ENCODE results near the gene NUDT14. TPM values are rescaled to one million over a fixed set of nuclear protein-coding genes. Genes with fewer than 3 reads are reported as not detected.

Gene NUDT14
- total and polyA plus RNA-seq, 2 donors, result 17.2 to 18.1 TPM

DNA sequence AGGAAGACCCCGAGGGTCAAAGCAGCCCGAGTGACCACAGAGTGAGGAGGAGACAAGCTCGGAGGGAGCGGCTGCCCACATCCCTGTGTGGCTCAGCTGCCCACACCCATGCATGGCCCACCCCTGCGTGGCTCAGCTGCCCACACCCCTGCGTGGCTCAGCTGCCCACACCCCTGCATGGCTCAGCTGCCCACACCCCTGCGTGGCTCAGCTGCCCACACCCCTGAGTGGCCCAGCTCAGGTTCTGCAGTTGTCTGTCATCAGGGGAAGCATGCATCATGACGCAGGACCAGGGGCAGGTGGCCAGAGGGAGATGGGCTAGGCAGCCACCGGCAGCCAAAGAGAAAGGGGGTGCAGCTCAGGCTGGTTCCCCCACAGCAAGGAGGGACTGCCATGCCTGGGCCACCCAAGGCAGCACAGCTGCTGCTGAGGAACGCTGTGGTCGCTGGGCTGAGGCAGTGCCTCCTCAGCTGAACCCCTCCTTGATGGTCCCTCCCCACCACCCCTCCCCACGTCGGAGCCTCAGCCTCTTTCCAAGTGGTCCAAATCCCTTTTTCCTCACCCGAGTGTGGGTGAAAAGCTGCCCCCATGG, 33.3 kb upstream of the NUDT14 start:
- Histone ChIP-seq H3K27ac (ENCODE audit: low read depth in 1 of 2, low read length in 1 of 2) (no peak overlapping the region), H3K36me3 (ENCODE audit: control insufficient read depth in 2 of 2, insufficient read depth in 2 of 2, low read length in 1 of 2) (peaks cover 21 to 55% of the 10 kb centered on the region in 2 donors)

DNA sequence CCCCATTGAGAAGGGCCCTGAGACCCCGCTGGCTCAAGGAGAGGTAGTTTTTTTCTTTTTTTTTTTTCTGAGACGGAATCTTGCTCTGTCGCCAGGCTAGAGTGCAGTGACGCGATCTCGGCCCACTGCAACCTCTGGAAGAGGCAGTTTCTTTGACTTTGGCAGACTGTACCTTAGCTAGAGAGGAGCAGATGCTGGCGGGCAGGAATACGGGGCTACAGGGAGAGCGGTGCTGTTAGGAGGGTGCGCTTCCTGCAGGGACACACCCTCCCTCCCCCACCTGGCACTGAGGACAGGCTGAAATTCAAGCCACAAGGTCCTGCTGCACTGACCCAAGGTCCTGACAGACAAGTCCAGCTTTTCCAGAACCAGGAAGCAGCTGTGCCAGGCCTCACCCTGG, 32.2 kb upstream of the NUDT14 start:
- H3K27me3 ChIP-seq (ENCODE audit: control insufficient read depth in 2 of 2, insufficient read depth in 1 of 2, low read length in 1 of 2), result no peaks in the 10 kb centered on the region
- no peaks in the 10 kb centered on the region for H3K9me3 ChIP-seq (ENCODE audit: control insufficient read depth in 2 of 2, insufficient read depth in 1 of 2, low read length in 1 of 2)
- DNase-seq (ENCODE audit: low read depth in 6 of 9, low spot score in 9 of 9), result no peak
- no peak overlapping the region for H3K4me3 ChIP-seq (ENCODE audit: low read length in 2 of 2)
- H3K4me1 ChIP-seq (ENCODE audit: control insufficient read depth in 2 of 2, insufficient read depth in 2 of 2, low read length in 2 of 2), result no peaks in the 10 kb centered on the region
- peaks cover 14 to 50% of the 10 kb centered on the region in 2 donors for H3K36me3 ChIP-seq (ENCODE audit: control insufficient read depth in 2 of 2, insufficient read depth in 2 of 2, low read length in 1 of 2)
- WGBS, result 95% methylated on average over 10 of the region's 10 CpGs
- H3K27ac ChIP-seq (ENCODE audit: low read depth in 1 of 2, low read length in 1 of 2), result no peak overlapping the region

More for the DNA sequence above, 33.3 kb upstream of the NUDT14 start:
- H3K4me1 ChIP-seq (ENCODE audit: control insufficient read depth in 2 of 2, insufficient read depth in 2 of 2, low read length in 2 of 2), result no peaks in the 10 kb centered on the region
- 97% methylated on average over 14 of the region's 14 CpGs for WGBS
- no peak for DNase-seq (ENCODE audit: low read depth in 6 of 9, low spot score in 9 of 9)
- H3K4me3 ChIP-seq (ENCODE audit: low read length in 2 of 2), result no peak overlapping the region
- H3K9me3 ChIP-seq (ENCODE audit: control insufficient read depth in 2 of 2, insufficient read depth in 1 of 2, low read length in 1 of 2), result no peaks in the 10 kb centered on the region
- H3K27me3 ChIP-seq (ENCODE audit: control insufficient read depth in 2 of 2, insufficient read depth in 1 of 2, low read length in 1 of 2), result no peaks in the 10 kb centered on the region

DNA sequence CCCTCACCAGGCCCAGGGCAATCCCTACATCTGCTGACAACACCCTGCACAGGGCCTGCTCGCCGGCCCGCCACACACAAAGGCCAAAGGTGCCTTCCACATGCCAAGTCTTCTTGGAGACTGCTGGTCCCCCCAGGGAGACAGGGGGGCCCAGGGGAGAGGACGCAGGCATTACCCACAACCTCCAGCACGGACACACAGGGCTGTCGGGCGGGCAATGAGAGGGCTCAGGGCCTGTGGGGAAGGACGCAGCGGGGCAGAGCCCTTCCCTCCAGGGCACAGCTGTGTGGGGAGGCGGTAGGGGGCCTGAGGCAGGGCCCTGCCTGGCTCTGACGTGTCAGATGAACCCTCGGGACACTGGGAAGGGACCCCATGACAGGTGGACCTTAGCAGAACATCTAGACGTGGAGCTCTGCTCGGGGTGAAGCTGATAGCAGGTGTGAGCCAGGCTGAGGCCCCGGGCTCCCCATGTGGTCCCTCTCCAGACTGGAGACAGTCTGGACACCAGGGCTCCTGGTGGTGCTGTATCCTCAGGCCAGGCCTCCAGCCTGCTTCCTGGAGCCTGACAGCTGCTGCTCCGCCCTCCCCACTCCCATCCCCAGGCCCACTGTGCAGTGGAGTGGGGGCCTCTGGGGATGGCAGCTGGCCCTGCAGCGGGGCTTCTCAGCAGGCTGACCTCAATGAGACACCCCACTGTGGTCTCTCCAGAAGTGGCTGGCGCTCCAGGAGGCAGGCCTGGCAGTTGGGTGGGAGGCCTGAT, 31.6 kb upstream of the NUDT14 start:
- no peaks in the 10 kb centered on the region for H3K4me1 ChIP-seq (ENCODE audit: control insufficient read depth in 2 of 2, insufficient read depth in 2 of 2, low read length in 2 of 2)
- H3K27me3 ChIP-seq (ENCODE audit: control insufficient read depth in 2 of 2, insufficient read depth in 1 of 2, low read length in 1 of 2), result no peaks in the 10 kb centered on the region
- 93% methylated on average over 18 of the region's 18 CpGs for WGBS
- H3K9me3 ChIP-seq (ENCODE audit: control insufficient read depth in 2 of 2, insufficient read depth in 1 of 2, low read length in 1 of 2), result no peaks in the 10 kb centered on the region
- peaks cover 10 to 44% of the 10 kb centered on the region in 2 donors for H3K36me3 ChIP-seq (ENCODE audit: control insufficient read depth in 2 of 2, insufficient read depth in 2 of 2, low read length in 1 of 2)
- no peak for DNase-seq (ENCODE audit: low read depth in 6 of 9, low spot score in 9 of 9)
- H3K4me3 ChIP-seq (ENCODE audit: low read length in 2 of 2), result no peak overlapping the region
- no peak overlapping the region for H3K27ac ChIP-seq (ENCODE audit: low read depth in 1 of 2, low read length in 1 of 2)

DNA sequence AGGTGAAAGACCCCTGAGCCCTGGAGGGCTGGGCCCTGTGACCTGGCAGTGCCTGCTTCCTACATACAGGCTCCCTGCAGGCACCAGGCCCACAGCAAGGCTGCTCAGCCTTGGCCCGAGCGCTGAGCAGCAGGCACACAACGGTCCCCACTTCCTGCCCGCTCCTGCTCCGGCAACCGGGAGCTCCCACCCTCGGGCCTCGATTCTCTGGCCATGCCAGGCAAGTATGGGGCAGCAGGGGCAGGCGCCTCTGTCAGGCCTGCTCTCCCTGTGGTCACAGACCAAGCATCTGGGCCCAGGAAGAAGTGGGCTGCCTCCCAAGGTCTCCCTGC, 30.6 kb upstream of the NUDT14 start:
- H3K4me1 ChIP-seq (ENCODE audit: control insufficient read depth in 2 of 2, insufficient read depth in 2 of 2, low read length in 2 of 2), result no peaks in the 10 kb centered on the region
- whole genome bisulfite sequencing, result 90% methylated on average over 9 of the region's 9 CpGs
- peaks cover 6 to 34% of the 10 kb centered on the region in 2 donors for H3K36me3 ChIP-seq (ENCODE audit: control insufficient read depth in 2 of 2, insufficient read depth in 2 of 2, low read length in 1 of 2)
- H3K4me3 ChIP-seq (ENCODE audit: low read length in 2 of 2), result no peak overlapping the region
- no peaks in the 10 kb centered on the region for H3K27me3 ChIP-seq (ENCODE audit: control insufficient read depth in 2 of 2, insufficient read depth in 1 of 2, low read length in 1 of 2)
- H3K9me3 ChIP-seq (ENCODE audit: control insufficient read depth in 2 of 2, insufficient read depth in 1 of 2, low read length in 1 of 2), result no peaks in the 10 kb centered on the region
- DNase-seq (ENCODE audit: low read depth in 6 of 9, low spot score in 9 of 9), result no peak
- H3K27ac ChIP-seq (ENCODE audit: low read depth in 1 of 2, low read length in 1 of 2), result no peak overlapping the region

DNA sequence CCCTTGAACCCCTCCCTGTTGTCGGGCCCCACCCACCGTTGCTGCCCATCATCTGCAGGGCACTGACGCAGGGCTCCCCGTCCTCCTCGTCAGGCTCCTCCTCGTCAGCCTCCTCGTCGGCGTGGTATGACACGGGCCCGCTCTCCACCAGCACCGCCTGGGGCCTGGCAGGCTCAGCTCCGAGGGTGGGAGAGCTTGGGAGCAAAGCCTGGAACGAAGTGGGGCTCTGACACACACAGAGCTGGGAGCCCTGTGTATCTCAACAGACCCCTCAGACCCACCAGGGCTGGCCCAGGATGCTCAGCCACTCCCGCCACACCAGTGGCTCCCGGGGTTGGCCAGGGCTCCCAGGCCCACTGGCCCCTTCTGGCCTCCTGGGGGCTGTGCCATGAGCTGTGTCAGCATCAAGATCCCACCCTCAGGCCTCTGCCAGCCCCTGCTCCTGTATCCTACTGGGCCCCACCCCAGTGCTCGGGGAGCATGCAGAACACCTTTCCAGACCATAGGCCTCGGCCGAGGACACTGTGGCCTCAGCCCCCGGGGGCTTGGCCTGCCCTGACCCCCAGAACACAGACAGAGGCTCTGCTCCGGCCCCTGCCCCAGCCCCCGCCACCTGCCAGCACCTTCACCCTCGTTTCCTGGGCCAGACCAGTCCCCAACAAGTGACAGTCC, 30.1 kb upstream of the NUDT14 start:
- no peak for DNase-seq (ENCODE audit: low read depth in 6 of 9, low spot score in 9 of 9)
- no peaks in the 10 kb centered on the region for H3K27me3 ChIP-seq (ENCODE audit: control insufficient read depth in 2 of 2, insufficient read depth in 1 of 2, low read length in 1 of 2)
- H3K27ac ChIP-seq (ENCODE audit: low read depth in 1 of 2, low read length in 1 of 2), result no peak overlapping the region
- H3K4me1 ChIP-seq (ENCODE audit: control insufficient read depth in 2 of 2, insufficient read depth in 2 of 2, low read length in 2 of 2), result no peaks in the 10 kb centered on the region
- H3K4me3 ChIP-seq (ENCODE audit: low read length in 2 of 2), result no peak overlapping the region
- no peaks in the 10 kb centered on the region for H3K9me3 ChIP-seq (ENCODE audit: control insufficient read depth in 2 of 2, insufficient read depth in 1 of 2, low read length in 1 of 2)
- peaks cover 6 to 31% of the 10 kb centered on the region in 2 donors for H3K36me3 ChIP-seq (ENCODE audit: control insufficient read depth in 2 of 2, insufficient read depth in 2 of 2, low read length in 1 of 2)
- WGBS, result 97% methylated on average over 23 of the region's 23 CpGs

DNA sequence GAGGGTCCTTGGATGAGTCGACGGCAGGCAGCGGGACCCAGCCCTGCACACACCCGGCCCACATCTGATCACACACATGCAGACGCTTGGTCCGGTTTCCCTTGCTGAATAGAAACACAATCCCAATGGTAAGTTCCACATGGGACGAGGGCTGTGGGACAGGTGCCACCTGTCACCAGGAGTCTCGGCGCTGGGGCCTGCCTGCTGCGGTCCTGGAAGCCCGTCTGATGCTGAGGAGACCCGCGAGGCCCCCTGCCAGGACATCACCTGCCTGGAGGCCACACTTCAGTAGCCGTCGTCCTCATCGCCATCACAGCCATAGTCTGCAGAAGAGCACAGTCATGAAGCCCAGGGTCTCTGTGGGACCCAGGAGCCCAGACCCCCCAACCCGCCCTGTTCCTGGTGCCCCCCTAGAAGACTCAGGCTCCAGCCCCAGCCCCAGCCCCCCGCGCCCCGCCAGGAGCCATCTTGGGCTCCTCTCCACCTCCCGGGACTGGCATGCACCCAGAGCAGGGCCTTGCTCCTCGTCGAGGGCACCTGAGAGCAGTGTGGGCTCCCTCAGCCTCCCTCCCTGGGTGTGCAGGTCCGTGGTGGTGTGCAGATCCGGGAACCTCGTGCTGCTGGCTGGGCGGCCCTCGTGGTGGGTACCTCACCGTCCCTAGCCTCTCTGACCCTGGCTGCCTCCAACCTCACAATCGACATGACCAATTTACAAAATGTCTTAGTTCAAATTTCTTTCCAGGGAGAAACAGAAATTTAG, 29.3 kb upstream of the NUDT14 start:
- H3K9me3 ChIP-seq (ENCODE audit: control insufficient read depth in 2 of 2, insufficient read depth in 1 of 2, low read length in 1 of 2), result no peaks in the 10 kb centered on the region
- 96% methylated on average over 30 of the region's 30 CpGs for WGBS

DNA sequence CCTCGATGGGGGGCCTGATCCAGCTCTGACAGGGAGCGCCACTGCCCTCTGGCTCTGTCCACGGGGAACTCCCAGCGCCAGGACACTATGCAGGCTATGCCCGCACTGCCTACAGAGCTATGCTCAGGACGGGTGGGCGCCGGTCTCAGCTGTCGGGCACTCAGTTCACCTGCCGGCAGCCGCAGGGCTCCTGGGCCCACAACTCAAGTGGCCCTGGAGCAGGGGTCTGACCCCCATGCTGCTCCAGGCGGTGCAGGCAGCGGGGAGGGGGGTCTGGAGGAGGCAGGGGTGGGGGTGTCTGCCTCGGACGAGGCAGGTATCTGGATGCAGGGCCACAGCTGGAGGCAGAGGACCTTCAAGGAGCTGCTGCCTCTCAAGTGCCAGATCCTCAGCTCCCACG, 28.5 kb upstream of the NUDT14 start:
- Histone ChIP-seq H3K36me3 (ENCODE audit: control insufficient read depth in 2 of 2, insufficient read depth in 2 of 2, low read length in 1 of 2) (peaks cover 6 to 29% of the 10 kb centered on the region in 2 donors), H3K27me3 (ENCODE audit: control insufficient read depth in 2 of 2, insufficient read depth in 1 of 2, low read length in 1 of 2) (peaks cover 0 to 1% of the 10 kb centered on the region in 2 donors), H3K27ac (ENCODE audit: low read depth in 1 of 2, low read length in 1 of 2) (no peak overlapping the region), H3K9me3 (ENCODE audit: control insufficient read depth in 2 of 2, insufficient read depth in 1 of 2, low read length in 1 of 2) (no peaks in the 10 kb centered on the region), H3K4me3 (ENCODE audit: low read length in 2 of 2) (no peak overlapping the region), H3K4me1 (ENCODE audit: control insufficient read depth in 2 of 2, insufficient read depth in 2 of 2, low read length in 2 of 2) (no peaks in the 10 kb centered on the region)
- WGBS, result 93% methylated on average over 16 of the region's 16 CpGs
- DNase-seq (ENCODE audit: low read depth in 6 of 9, low spot score in 9 of 9), result no peak

More for the DNA sequence above, 29.3 kb upstream of the NUDT14 start:
- peaks cover 6 to 29% of the 10 kb centered on the region in 2 donors for H3K36me3 ChIP-seq (ENCODE audit: control insufficient read depth in 2 of 2, insufficient read depth in 2 of 2, low read length in 1 of 2)
- H3K4me1 ChIP-seq (ENCODE audit: control insufficient read depth in 2 of 2, insufficient read depth in 2 of 2, low read length in 2 of 2), result no peaks in the 10 kb centered on the region
- no peak overlapping the region for H3K27ac ChIP-seq (ENCODE audit: low read depth in 1 of 2, low read length in 1 of 2)
- no peaks in the 10 kb centered on the region for H3K27me3 ChIP-seq (ENCODE audit: control insufficient read depth in 2 of 2, insufficient read depth in 1 of 2, low read length in 1 of 2)
- no peak for DNase-seq (ENCODE audit: low read depth in 6 of 9, low spot score in 9 of 9)
- no peak overlapping the region for H3K4me3 ChIP-seq (ENCODE audit: low read length in 2 of 2)

DNA sequence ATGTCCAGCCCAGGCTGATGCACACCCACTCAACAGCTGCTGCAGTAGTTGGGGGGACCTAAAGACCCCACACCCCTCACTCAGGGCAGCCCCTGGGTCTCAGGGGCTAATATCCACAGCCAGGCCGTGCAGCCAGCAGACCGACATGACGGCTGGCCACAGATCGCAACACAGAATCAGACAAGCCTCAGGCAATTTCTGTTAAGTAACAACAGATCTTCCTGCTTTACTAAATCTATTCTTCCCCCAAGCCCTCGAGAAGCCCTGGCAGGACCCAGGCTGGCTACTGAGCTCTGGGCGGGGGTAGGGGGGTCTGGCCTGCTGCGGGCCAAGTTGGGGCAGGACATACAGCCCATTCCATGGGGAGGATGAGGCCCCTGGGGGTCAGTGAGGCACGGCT, 28.0 kb upstream of the NUDT14 start:
- DNase-seq (ENCODE audit: low read depth in 6 of 9, low spot score in 9 of 9), result no peak
- H3K4me1 ChIP-seq (ENCODE audit: control insufficient read depth in 2 of 2, insufficient read depth in 2 of 2, low read length in 2 of 2), result no peaks in the 10 kb centered on the region
- H3K9me3 ChIP-seq (ENCODE audit: control insufficient read depth in 2 of 2, insufficient read depth in 1 of 2, low read length in 1 of 2), result no peaks in the 10 kb centered on the region
- H3K27ac ChIP-seq (ENCODE audit: low read depth in 1 of 2, low read length in 1 of 2), result no peak overlapping the region
- no peak overlapping the region for H3K4me3 ChIP-seq (ENCODE audit: low read length in 2 of 2)
- 97% methylated on average over 8 of the region's 8 CpGs for WGBS
- peaks cover 0 to 5% of the 10 kb centered on the region in 2 donors for H3K27me3 ChIP-seq (ENCODE audit: control insufficient read depth in 2 of 2, insufficient read depth in 1 of 2, low read length in 1 of 2)
- H3K36me3 ChIP-seq (ENCODE audit: control insufficient read depth in 2 of 2, insufficient read depth in 2 of 2, low read length in 1 of 2), result peaks cover 6 to 29% of the 10 kb centered on the region in 2 donors

DNA sequence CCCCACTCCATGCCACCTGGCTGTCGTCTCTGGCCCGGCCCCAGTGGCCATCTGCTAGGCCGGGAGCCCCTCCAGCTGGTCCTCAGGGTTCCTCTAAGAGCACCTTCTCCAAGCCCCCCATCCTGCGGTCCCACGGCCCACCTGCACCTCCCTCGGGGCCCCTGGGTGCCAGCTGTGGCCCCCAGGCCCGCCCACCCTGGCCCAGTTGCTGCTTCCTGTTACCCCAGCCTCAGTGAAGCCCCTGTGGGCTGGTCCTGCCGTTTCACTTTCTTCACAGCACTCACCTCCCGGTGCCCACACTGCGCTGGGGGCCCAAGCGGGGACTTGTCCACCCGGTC, 27.6 kb upstream of the NUDT14 start:
- WGBS, result 93% methylated on average over 12 of the region's 12 CpGs
- DNase-seq (ENCODE audit: low read depth in 6 of 9, low spot score in 9 of 9), result no peak
- Histone ChIP-seq H3K36me3 (ENCODE audit: control insufficient read depth in 2 of 2, insufficient read depth in 2 of 2, low read length in 1 of 2) (peaks cover 6 to 25% of the 10 kb centered on the region in 2 donors), H3K27ac (ENCODE audit: low read depth in 1 of 2, low read length in 1 of 2) (no peak overlapping the region), H3K4me3 (ENCODE audit: low read length in 2 of 2) (no peak overlapping the region), H3K9me3 (ENCODE audit: control insufficient read depth in 2 of 2, insufficient read depth in 1 of 2, low read length in 1 of 2) (no peaks in the 10 kb centered on the region), H3K4me1 (ENCODE audit: control insufficient read depth in 2 of 2, insufficient read depth in 2 of 2, low read length in 2 of 2) (no peaks in the 10 kb centered on the region), H3K27me3 (ENCODE audit: control insufficient read depth in 2 of 2, insufficient read depth in 1 of 2, low read length in 1 of 2) (peaks cover 0 to 9% of the 10 kb centered on the region in 2 donors)

Data from thymus (tissue), 11 donors.